Measurements from ENCODE around the gene NEURL4. TPM values are rescaled to one million over a fixed set of nuclear protein-coding genes. Genes with fewer than 3 reads are reported as not detected.

NEURL4 gene
- polyA plus RNA-seq, 3 donors, result 11.8 to 25.2 (median 17.9) TPM

DNA sequence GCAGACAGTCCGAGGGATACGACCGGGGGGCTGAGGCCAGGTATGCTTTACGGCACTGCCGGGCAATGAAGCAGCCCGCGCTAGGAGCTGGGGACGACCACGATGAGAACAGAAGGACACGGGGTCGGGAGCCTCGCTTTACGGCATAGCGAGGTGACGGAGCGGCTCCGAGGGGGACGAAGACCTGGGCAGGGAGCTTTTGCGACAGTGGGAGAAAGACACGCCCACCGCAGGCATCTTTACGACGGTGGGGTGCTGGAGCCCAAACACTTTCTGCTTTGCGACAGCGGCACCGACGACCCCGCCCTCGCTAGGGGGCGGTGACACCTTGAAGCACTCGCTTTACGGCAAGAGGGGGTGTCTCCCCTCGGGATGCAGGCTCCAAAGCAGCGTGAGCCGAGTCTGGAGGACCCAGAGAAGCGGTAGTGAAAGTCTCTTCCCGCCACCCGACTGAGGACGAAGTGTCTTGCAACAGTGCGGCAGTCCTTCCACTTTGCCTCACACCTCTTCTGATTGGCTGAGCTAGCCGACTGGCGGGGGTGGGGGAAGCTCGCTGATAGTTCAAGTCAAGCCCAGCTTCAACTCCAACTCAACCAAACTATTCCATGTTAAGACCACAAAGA, 350 bp upstream of the NEURL4 start:
- peak overlapping the region; percentile 40 for H3K27ac ChIP-seq (ENCODE audit: low read depth, low read length)
- WGBS, 3 donors, result 0% methylated on average over 43 of the region's 43 CpGs

DNA sequence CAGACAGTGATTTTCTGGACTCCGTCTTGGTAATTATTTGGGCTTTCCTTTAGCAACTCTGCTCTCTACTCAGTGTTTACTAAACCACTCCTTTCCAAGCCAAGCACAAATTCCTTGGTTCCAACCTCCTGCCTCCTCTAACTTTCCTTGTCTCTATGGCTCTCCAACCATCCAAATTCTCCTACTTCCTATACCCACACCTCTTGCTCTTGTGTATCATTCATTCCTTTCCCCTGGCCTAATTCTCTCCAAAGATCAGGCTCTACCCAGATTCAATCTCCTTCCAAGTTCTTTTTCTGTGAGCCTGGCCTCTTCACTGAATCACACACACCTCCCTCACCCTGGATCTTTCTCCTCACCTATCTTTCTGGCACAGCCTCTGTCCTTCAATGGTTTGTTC, 1.1 kb downstream of the NEURL4 start:
- H3K27ac ChIP-seq (ENCODE audit: low read depth, low read length), result no peak overlapping the region
- 65 to 78% (median 68%) methylated on average over 1 of the region's 1 CpG for WGBS, 3 donors

DNA sequence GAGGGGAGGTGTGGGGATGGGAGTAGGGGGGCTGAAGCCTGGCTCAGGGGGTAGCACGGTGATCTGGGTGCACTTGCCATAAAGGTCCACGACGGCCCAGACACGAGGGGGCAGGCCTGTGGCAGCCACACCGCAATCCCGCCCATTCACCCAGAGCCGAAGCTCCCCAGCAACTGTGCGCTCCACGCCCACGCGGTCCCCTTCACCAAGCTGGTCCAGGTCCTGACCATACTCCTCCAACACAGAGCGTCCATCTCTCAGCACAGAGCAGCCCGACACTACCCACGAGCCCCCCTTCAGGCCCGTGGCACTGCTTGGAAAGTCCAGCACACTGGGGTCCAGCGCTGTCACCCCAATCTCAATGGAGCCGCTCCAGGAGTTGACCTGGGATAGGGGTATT, 1.6 kb downstream of the NEURL4 start:
- 86% methylated on average over 17 of the region's 17 CpGs for WGBS, 3 donors
- no peak overlapping the region for H3K27ac ChIP-seq (ENCODE audit: low read depth, low read length)

DNA sequence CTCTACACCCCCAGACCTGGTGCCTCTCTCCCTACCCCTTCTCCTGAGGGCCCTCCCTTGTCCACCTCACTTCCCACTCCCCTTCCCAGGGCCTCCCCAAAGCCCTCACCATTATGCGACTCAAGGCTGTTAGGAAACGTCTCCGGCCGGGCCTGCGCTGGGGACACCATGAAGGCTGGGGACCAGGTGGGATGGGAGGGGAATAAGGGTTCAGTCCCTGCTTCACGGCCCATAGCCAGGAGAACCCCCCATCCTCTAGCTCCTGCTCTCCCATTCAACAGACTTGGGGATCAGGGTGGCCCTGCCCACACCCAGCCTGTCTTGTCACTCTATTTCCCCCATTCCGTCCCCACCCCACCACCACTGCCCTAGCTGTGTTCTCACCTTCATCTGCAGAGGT, 2.1 kb downstream of the NEURL4 start:
- WGBS, 3 donors, result 85 to 91% (median 85%) methylated on average over 7 of the region's 7 CpGs
- H3K27ac ChIP-seq (ENCODE audit: low read depth, low read length), result no peak overlapping the region

DNA sequence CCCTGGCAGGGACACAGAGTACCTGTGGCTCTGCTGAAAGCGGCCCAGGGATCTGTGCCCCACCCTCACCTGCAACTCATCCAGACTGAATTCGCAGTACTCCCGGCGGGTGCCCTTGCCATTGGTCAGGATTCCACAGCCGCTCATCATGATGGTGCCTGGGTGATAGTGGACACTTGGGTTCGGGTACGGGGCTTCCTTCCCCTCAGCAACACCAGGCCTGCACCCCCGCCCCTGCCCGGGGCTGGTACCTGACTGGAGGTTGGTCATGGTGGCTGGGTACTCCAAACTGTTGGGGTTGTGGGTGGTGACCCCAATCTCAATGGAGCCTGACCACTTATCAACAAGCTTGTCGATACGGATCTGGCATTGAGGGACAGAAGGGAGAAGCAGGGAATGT, 2.9 kb downstream of the NEURL4 start:
- WGBS, 3 donors, result 87 to 94% (median 93%) methylated on average over 11 of the region's 11 CpGs
- no peak overlapping the region for H3K27ac ChIP-seq (ENCODE audit: low read depth, low read length)

DNA sequence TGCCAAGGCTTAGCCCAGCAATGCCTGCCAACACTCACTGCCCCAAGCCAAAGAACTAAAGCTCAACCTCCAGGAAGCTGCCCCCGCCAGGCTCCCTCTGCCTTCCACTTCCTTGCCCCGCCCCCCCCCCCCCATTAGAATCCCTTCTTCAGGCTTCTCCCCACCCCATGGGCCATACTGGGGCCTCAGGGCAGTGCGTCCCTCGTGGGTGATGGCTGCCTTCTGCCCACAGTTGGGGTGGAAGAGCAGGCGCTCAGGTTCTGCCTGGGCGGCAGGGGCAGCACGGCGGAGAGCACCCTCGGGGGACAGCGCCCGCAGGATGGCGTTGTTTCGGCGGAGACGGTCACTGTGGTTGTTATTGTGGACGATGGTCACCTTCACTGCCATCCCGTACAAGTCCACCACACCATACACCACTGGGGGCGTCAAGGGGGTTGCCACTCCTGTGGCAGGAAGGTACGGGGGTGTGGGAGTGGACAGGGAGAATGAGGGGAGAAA, 4.1 kb downstream of the NEURL4 start:
- H3K27ac ChIP-seq (ENCODE audit: low read depth, low read length), result no peak overlapping the region
- 89 to 93% (median 90%) methylated on average over 17 to 19 of the region's 19 CpGs for WGBS, 3 donors

DNA sequence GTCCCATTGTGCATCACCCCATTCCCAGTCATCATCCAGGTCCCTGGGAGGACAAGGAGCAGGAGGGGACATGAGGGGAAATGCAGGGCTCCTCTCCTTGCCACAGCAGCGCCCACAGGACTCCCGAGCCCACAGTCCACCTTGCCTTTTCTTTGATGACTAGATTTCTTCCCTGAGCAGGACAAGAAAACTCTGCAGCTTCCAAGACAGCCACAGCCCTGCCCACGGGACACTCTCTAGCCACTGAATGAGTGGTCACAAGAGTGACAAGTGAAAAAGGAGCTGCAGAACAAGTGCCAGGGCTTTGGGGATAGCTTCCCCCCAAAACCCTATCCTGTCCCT, 4.7 kb downstream of the NEURL4 start:
- 82 to 90% (median 83%) methylated on average over 3 of the region's 3 CpGs for WGBS, 3 donors
- H3K27ac ChIP-seq (ENCODE audit: low read depth, low read length), result no peak overlapping the region

DNA sequence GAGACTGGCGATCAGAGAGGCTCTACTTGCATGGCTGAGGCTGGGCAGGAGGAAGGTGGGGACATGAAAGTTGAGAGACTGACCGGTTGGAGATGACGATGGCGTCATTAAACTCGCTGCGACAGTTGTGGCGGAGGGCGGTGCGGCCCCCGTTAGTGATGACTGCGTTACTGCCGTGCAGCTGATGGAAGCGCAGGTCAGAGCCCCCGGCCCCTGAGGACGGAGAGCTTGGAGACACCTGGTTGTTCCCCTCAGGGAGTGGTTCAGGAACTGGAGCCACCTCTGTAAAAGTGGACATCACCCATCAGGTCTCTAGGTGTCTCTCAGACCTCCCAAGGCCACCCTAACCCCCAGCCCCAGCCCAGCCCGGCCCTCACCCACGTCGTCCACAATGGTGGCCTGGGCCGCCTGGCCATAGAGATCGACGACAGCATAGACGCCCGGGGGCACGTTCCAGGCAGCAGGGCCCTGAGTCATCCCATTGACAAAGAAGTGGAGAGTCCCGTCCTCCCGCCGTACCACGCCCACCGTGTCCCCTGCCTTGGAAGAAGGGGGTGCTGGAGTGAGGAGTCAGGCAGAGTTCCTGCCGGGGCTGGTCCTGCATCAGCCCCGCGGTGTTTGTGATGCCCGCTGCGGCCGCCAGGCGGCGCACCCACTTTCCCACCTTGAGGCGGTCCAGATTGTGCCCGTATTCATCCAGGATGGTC, 5.3 kb downstream of the NEURL4 start:
- no peak overlapping the region for H3K27ac ChIP-seq (ENCODE audit: low read depth, low read length)
- 63 to 66% (median 65%) methylated on average over 39 of the region's 39 CpGs for WGBS, 3 donors

DNA sequence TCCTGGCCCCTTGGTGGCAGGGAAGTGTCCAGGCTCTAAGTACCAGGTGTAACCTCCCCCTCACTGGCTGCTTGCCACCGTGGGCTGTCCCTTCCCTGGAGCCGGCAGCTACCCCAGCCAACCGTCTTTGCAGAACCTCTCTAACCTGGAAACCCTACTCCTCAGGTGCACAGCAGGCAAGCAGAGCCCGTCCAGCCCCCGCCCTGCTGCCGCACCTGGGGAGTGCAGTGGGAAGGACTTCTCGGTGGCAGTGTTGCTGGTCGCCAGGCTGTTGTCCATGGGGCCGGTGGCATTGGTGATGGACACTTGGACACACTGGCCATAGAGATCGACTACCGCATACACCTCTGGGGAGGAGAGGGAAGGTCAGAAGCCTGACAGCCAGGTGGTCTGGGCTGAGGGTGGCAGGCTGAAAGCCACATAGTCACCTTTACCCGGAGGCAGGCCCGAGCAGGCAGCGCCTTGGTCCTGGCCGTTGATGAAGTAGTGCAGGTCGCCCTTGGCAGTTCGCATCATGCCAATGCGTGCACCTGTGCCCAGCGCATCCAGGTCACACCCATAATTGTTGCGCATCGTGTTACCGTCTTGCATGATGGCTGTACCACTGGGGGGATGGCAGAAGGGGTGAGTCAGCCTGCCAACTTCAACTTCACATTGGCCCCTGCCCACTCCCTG, 6.5 kb downstream of the NEURL4 start:
- no peak overlapping the region for H3K27ac ChIP-seq (ENCODE audit: low read depth, low read length)
- 91 to 93% (median 93%) methylated on average over 22 of the region's 22 CpGs for WGBS, 3 donors

DNA sequence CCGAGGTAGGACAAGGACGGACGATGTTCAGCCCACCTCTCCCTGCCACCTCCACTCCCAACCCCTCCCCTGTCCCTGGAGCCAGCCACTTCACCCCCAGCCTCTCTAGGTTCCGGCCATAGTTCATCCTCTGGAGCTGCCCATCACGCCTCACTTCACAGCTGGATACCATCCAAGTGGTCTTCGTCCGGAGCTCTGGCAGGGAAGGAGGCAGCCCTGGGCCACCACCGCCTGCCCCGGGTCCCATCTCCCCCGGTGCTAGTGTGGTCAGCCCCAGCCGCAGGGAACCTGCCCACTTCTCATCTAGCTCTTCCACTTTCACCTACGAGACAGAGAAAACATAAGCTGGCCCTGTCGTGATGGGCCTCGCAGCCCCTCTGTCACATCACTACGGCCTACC, 7.7 kb downstream of the NEURL4 start:
- 88 to 93% (median 92%) methylated on average over 15 of the region's 15 CpGs for WGBS, 3 donors
- no peak overlapping the region for H3K27ac ChIP-seq (ENCODE audit: low read depth, low read length)

DNA sequence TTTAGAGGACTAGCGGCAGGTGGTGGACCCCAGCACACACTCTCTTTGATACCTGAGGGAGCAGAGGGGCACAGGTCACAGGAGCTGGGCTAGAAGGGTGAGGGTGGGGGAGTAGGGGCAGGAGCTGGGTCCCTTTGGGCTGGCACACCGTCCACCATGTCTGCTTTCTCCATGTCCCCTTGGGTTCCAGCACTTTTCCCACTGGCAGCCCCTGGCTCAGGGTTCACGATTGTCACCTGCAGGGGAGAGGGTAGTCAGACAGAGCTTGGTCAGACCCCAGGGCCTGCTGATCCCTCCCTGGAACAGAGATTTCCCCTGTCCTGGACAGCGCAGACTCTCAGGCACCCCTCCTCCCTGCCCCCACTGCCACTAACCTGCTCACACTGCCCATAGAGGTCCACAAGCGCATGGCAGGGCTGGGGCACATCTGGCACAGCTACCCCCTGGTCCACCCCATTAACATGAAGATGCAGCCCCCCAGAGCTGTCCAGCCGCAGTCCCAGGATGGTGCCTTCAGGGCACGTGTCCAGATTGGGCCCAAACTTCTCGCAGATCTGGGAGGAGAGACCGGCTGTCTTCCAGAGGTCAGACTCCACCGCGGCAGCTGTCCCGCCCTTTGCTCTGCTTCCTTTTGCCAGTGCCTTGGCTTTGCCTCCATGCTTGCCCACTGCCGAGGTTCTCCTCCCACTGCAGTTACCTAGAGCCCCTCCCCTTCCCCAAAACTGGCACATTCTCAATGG, 10.8 kb downstream of the NEURL4 start:
- H3K27ac ChIP-seq (ENCODE audit: low read depth, low read length), result no peak overlapping the region
- WGBS, 3 donors, result 88 to 92% (median 92%) methylated on average over 11 to 13 of the region's 13 CpGs

DNA sequence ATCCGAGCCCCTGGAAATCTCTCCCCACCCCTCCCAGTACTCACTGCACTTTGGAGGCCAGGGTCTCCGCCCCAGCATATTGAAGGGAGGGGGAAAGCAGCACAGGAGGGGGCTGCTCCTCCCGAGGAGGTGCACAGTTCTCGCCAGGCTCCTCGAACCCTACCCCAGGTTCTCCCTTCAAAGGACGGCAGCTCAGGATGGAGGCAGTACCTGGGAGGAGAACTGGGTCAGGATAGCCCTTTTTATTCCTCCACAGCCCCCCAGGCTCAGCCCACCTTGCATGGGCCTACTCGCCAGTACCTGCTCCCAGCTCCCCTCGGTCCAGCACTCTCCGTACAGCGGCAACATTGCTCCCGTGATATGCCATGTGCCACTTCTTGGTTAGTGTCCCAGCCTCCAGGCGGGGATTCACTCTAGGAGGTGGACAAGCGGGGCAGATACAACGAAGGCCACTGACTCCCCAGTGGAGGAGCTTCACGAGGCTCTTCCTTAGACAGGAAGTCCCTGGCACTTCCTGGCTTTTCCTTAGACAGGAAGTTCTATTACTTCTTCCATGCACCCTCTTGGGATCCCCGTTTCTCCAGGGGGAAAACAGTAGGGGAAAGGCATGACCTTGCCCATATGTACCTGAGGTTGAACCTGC, 11.9 kb downstream of the NEURL4 start:
- no peak overlapping the region for H3K27ac ChIP-seq (ENCODE audit: low read depth, low read length)
- WGBS, 3 donors, result 80 to 87% (median 83%) methylated on average over 15 to 16 of the region's 16 CpGs

DNA sequence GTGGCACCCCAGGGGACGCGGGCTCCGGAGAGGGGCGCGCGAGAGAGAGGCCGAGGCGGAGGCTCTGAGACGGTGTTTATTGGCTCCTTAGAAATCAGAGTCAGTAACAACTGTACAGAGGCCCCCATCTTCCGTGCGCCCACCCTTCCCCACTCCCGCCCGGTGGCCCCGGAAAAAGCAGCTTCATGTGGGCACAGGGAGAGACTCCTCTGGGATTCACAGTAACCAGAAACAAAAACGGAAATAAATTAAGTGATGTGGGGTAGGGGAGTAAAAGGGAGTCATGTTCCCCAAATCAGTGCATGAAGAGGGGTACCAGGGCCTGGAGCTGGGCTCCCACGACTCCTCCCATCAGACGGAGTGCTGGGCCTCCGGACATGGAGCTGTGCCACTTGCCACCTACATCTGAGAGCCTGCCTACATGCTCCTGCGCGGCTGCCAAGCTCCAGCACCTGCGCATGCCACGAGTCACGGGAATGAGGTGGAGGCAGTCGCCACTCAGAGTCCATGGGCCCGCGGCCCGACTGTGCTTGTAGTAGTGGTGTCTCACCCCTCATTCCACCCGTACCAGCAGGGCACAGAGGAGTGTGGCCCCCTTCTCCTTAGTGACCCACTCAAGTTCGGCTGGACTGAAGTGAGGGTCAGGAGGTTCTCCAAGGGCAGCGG, 13.4 kb downstream of the NEURL4 start:
- 31 to 40% (median 39%) methylated on average over 30 of the region's 30 CpGs for WGBS, 3 donors
- H3K27ac ChIP-seq (ENCODE audit: low read depth, low read length), result peak overlapping the region; percentile 3

DNA sequence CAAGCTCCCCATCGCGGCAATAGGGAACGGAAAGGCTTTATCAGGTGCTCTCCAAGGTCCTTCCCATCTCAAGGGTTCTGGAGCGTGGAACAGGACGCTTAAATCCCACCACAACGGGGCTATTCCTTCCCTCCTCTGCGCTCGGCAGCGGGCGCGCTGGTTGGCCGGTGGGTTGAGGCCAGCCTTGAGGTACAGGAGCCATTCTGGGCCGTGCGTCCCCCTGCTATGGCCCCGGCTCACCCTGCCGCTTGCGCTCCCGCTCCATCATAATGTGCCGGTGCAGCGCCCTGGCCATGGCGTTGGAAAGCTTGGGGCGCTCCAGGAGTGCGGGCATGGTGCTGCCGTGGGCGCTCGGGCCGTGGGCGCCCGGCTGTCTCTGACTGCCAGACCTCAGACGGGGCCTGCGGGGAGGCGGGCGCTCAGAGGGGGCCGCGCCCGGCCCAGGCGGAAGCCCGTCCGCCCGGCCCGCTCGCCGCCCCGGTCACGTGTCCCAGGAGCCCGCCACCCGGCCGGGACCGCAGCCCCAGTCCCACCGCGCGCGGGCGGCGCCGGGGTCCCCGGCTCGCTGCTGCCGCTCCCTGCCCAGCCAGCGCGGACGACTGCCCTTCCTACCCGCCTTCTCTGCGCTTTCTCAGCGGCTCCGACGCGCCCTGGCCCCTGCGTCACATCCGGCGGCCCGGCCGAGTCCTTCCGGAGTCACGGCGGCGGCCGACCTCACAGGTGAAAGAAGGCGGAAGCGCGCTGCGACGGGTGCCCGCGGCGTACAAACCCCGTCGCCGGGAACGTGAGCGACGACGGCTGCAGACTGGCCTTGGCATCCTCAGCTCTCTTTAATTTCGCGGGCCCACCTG, 14.2 kb downstream of the NEURL4 start, which contains the start of gene GPS2:
GPS2 (minus strand) TSS at position 642 of the 851 bp plus-strand sequence; CDS start at position 334, 308 bp downstream.
- 0 to 1% (median 0%) methylated on average over 83 to 95 of the region's 95 CpGs for WGBS, 3 donors
- H3K27ac ChIP-seq (ENCODE audit: low read depth, low read length), result peak within 1 kb of the TSS; percentile 3

DNA sequence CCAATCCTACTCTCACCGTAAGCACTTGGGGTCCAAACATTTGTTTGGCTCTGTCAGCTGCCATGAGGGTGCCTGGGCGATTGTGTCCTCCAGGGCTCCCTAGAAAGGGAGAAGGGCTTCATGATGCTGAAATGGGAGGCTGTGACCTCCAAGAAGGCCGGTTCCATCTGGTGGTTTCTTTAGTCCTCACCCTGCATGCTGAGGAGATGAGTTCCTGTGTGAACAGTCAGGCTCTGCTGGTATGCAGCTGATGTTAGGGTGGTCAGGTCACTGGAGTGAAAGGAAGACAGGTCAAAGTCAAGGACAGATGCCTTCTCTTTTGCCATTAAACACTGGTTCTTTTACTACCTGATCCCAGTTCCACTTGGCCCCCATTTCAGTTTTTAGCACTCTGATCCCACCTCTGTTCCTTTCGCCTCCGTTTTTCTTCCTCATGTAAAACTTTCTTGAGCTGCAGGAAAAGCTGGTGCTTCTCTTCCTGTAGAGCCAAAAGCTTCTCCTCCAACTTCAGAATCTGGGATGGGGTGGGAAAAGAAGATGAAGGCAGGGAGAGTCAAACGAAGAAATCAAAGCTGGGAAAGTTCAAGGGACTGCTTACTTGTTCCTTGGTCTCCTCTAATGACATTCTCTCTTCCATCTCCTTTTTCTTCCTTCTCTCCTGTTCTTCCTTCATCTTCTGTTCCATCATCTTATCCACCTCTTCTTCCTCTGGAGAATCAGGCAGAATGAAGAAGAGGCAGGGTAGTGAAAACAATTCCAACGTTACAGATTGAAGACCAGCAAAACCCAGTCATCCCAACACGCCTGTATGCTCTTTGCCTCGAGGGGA, 15.0 kb downstream of the NEURL4 start:
- 45 to 51% (median 46%) methylated on average over 9 of the region's 9 CpGs for WGBS, 3 donors
- no peak overlapping the region for H3K27ac ChIP-seq (ENCODE audit: low read depth, low read length)

All from adipose tissue (tissue), 3 donors.